HG02759 (cell line): ENCODE results near the gene CPVL.

Experiments used
- ATAC-seq: cut with Tn5 transposase; IDR thresholded peaks from one replicate; pipeline ENCODE4 v1.9.1; 2021; ENCODE audit warnings: mild to moderate bottlenecking, moderate library complexity; ENCODE audit not compliant: unreplicated experiment

Gene CPVL

GRCh38 chr7:29146057-29146706 is at the start of gene CPVL:
TSS of gene CPVL (minus strand) at chr7:29146537. CDS start at chr7:29121061, 25,476 bp downstream.
- ATAC-seq, result no peak

- peak; percentile 49 for ATAC-seq
These were observed 48.5 kb upstream of the CPVL start, which contains the start of gene CHN2 for GRCh38 chr7:29194594-29195427. TSS of gene CHN2 (plus strand) at chr7:29194775.

GRCh38 chr7:29194206-29194593 is 47.9 kb upstream of the CPVL start:
- peak; percentile 5 for ATAC-seq

DNA sequence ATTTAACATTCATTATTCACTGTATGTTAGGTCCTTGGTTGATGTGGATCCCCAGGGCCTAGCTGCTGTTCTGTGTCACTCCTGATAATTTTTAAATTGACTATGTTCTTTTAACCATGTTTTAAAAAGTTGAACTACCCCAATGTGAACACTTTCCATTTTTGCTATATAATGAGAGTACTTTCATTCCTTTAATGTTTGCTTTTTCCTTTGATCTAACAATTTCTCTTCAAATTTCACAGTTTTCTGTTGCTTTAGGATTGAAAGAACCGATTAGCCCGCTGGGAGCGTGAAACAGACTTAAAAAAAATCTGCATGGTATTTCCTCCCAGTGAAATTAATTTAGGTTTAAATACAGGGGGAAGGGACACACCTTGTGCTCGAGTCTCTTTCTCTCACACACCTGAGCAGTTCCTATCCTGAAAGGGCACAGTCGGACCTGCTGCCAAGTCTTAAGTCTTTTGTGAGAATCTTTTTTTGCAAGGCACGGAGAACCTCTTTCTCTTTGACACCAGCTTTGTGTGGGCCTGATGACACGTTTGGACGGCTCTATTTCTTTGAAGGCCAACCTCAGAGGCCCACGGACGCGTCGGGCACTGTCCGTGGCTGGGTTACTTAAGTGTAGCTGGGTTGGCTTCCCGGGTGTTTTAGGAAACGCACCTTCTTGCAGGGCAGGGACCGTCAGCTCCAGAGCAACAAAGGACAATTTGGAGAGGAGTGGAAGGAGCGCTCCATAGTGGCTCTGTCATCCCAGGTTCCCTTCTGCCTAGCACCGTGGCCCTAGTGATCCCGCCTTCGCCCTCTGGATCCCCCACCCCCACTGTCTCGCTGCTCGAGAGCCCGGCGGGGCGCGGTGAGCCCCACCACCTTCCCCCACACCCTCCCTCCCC is 47.2 kb upstream of the CPVL start:
- ATAC-seq, result no peak

- ATAC-seq, result no peak
These were observed 46.5 kb upstream of the CPVL start for GRCh38 chr7:29192811-29193210.

DNA sequence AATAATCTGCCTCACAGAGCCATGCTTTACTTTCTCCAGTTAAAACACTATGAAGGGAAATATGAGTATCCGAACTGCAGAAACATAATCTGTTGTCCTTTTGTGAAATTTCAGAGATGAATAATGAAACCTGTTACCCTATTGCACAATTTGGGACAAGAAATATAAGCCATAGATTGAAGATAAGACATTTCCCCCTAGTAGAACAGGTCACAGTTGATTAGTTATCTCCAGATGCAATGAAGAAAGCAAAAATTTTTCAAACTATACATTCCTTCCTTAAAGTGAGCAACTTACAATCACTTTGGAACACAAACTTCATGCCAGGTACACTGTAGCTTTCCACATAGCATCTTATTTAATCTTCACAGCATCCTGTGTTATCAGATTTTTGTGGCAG is 46.0 kb upstream of the CPVL start:
- ATAC-seq, result no peak

DNA sequence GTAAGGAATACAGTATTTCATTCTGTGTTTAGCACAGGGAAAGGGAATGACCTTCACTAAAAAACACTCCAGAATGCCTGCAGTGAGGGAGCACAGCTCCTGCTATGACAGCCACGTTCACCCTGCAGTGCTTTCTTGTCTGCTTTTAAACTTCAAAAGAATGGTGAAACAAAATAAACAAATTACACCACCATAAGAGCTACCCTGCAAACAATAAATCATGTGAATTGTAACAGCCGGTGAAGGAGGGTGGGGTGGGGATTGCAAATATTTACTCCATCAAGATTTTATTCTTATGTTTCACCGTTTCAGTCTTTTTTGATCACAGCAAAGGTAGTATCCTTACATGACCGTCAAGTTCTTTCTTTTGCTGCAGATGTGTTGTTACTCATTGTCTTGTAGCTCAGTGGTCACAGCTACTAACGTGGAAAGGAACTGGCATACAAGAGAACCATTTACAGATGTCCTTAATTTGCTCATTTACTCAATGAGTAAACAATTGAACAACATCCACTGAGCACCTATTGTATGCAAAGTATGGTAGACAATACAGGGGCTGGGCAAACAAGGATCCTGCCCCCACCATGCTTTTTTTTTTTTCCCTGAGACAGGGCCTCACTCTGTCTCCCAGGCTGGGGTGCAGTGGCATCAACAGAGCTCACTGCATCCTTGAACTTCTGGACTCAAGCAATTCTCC is 44.2 kb upstream of the CPVL start:
- no peak for ATAC-seq

- no peak for ATAC-seq
These were observed 43.4 kb upstream of the CPVL start for GRCh38 chr7:29189743-29190201.

GRCh38 chr7:29185613-29186012 is 39.3 kb upstream of the CPVL start:
- no peak for ATAC-seq

DNA sequence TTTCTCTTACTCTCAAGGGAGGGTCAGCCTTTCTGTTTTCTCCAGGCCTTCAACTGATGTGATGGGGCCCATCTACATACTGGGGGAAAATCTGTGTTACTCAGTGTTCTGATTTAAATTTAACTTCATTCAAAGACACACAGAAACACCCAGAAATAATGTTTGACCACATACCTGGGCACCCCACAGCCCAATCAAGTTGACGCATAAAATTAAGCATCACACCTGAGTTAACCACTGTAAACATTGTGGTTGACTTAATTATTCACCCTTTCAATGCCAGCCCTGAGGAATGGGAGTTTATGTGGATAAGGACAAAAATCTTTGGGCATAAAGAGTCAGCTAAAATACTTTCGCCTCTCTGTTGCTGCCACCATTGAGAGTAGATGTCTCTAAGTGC is 38.3 kb upstream of the CPVL start:
- ATAC-seq, result no peak

DNA sequence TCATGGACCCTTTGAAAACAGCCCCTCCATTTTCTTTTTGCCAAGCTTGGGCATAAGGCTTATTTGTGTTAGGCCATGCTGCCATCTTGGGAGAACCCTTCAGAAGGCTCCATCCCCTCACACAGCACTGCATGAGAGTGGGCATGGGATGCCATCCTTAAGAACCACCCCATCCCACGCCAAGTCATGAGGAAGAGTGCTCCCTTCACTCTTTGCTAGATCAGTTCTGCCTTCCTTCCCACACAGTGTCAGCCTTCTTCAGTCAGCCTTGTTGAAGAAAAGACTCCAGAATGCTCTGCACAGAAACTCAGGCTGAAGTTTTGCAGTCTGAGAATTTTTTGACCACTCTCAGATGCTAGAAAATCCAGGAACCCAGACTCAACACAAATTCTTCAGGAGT is 32.8 kb upstream of the CPVL start:
- ATAC-seq, result no peak

GRCh38 chr7:29177963-29178600 is 31.7 kb upstream of the CPVL start:
- ATAC-seq, result no peak

DNA sequence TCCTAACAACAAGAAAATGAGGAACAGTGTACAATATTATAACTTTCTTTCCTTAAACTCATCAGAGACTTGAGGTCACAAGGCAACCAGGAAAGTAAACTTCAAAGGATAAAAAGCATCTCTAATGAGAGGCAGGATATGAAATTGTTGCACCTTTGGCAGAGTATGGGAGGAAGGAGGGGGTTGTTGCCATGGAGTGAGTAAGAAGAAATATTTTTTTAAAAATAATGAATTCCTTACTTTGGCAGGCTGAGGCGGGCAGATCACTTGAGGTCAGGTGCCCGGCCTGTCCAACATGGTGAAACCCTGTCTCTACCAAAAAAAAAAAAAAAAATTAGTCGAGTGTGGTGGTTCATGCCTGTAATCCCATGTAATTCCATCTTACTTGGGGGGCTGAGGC is 27.1 kb upstream of the CPVL start:
- no peak for ATAC-seq

DNA sequence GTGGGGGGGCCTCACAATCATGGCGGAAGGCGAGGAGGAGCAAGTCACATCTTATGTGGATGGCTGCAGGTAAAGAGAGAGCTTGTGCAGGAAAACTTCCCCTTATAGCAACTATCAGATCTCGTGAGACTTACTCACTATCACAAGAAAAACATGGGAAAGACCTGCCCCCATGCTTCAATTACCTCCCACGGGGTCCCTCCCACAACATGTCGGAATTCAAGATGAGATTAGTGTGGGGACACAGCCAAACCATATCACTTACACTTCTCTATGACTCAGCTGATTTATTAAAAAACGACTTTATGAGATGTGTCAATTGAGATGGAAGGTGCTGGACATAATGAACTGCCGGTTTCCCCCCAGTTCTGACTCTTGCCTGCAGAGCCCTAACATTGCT is 24.4 kb upstream of the CPVL start:
- ATAC-seq, result no peak

DNA sequence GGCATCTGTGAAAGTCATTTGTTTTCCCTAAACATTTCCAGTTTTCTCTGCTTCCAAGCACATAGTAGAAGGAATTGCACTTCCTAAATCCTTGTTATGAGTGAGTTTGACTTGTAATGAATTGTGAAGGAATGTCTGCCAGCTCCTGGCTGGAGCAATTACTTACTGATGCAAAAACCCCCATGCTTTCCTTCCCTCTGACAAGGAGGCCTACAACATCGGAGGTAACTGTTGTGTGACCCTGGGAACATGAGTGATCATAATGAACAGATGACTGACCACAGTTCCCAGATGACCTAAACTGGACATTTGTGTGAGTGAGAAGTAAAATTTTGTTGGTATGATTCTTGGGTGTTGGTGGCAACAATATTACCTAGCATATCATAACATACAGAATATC is 21.4 kb upstream of the CPVL start:
- ATAC-seq, result no peak

- no peak for ATAC-seq
These were observed 17.5 kb upstream of the CPVL start for GRCh38 chr7:29163854-29164253.

- ATAC-seq, result no peak
These were observed 16.2 kb upstream of the CPVL start for GRCh38 chr7:29162577-29162976.

GRCh38 chr7:29161231-29161630 is 14.9 kb upstream of the CPVL start:
- ATAC-seq, result no peak

DNA sequence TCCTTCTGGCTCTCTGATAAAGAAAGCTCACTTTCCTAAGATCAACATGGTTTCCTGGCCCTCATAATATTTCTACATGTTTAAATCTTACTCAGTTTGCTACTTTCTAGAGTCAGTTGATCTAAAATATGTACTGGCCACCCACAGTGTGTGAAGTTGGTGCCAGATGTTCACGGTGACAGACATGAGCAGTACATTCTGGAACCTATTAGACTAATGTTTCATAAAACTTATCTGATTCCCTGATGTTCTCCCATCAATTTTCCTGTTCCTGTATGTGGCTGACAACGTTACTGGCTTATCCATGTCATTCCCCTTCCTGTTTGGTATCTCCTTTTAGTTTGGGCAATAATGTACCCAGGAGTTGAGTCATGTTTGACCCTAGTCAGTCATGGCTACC is 13.7 kb upstream of the CPVL start:
- no peak for ATAC-seq

DNA sequence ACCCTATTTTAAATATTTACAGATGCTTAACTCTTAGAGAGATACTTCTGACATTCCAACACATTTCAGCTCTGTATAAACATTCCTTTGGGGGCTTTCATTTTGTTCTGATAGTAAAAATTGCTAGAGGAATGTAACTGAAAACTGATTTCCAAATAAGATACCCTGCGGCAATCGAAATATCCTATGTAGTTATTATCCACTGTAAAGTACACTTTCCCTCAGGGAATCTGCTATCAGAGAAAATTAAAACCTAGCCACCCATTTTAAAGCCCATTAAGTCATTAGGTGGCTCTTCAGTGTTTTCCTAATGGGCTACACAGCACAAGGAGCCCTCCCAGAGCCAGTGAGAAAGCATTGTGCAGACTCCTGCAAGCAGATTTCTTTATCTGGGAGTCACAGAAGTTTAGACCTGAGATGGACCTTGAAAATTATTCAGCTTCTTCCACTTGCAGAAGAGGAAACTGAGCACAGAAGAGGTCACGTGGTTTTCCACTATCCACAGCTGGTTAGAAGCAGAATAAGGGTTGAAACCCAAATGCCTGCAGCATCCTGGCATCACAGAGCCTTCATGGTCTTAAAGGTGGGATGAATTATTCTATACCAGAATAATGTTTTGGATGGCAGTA is 12.6 kb upstream of the CPVL start:
- no peak for ATAC-seq
